Smooth muscle cell (in vitro differentiated cells): Measurements from ENCODE around the gene RIMBP2. TPM values are rescaled to one million over a fixed set of nuclear protein-coding genes. Genes with fewer than 3 reads are reported as not detected.

Experiments
- DNase-seq: peaks from one replicate; lab custom pipeline; 2025; ENCODE audit not compliant: unreplicated experiment; lab: John Stamatoyannopoulos, UW
- H2AFZ ChIP-seq: fragments of 200-600 bp; sonication (generic); 2 replicates; pipeline ENCODE4 v1.6.0; 2016; ENCODE audit warnings: antibody characterized with exemption, low read depth, mild to moderate bottlenecking
- H3F3A ChIP-seq: fragments of 200-600 bp; sonication (generic); 2 replicates; pipeline ENCODE4 v1.6.0; 2017; ENCODE audit warnings: antibody characterized with exemption, low read depth
- H3K27ac ChIP-seq: fragments of 200-600 bp; sonication (generic); 2 replicates; pipeline ENCODE4 v1.5.1; 2016; ENCODE audit warnings: low read depth, mild to moderate bottlenecking
- H3K27me3 ChIP-seq: fragments of 200-600 bp; sonication (generic); 2 replicates; pipeline ENCODE4 v1.6.1; 2016; ENCODE audit warnings: low read depth, mild to moderate bottlenecking
- H3K36me3 ChIP-seq: fragments of 200-600 bp; sonication (generic); 2 replicates; pipeline ENCODE4 v1.5.1; 2016; ENCODE audit warnings: low read depth
- H3K4me1 ChIP-seq: fragments of 200-600 bp; sonication (generic); 2 replicates; pipeline ENCODE4 v1.5.1; 2016; ENCODE audit warnings: low read depth
- H3K4me2 ChIP-seq: fragments of 200-600 bp; sonication (generic); 2 replicates; pipeline ENCODE4 v1.6.0; 2016; ENCODE audit warnings: mild to moderate bottlenecking
- H3K4me3 ChIP-seq: fragments of 200-600 bp; sonication (generic); 2 replicates; pipeline ENCODE4 v1.5.1; 2016; ENCODE audit warnings: mild to moderate bottlenecking
- H3K79me2 ChIP-seq: fragments of 200-600 bp; sonication (generic); 2 replicates; pipeline ENCODE4 v1.6.0; 2016; ENCODE audit warnings: low read depth, mild to moderate bottlenecking
- H3K9ac ChIP-seq: fragments of 200-600 bp; sonication (generic); 2 replicates; pipeline ENCODE4 v1.6.0; 2016; ENCODE audit warnings: low read depth
- H3K9me3 ChIP-seq: fragments of 200-600 bp; sonication (generic); replicated peaks from 2 replicates; pipeline ENCODE4 v1.5.1; 2016; ENCODE audit warnings: low read depth
- H4K20me1 ChIP-seq: fragments of 200-600 bp; sonication (generic); 2 replicates; pipeline ENCODE4 v1.6.0; 2016; ENCODE audit warnings: low read depth
- WGBS: methylation state at CpG from one replicate; pipeline ENCODE4 v1.1.7; 2016; ENCODE audit warnings: low lambda C conversion rate; 5-methylcytosine and 5-hydroxymethylcytosine counted together
- polyA plus RNA-seq: library from polyadenylated mRNA; unstranded; fragments of >200 nt; fragmentation: Nextera tagmentation; extraction: Ambion mirVana; gene quantifications from 2 replicates; pipeline ENCODE4 v1.2.1, GENCODE V29; 2016
- total RNA-seq: library from RNA; depleted of rRNA; stranded (reverse); fragments of >200 nt; gene quantifications from 2 replicates; pipeline ENCODE4 v1.2.3, GENCODE V29; 2014
- TF ChIP-seq, protein P1 (sequence below): fragments of 200-600 bp; sonication (generic); IDR thresholded peaks from 2 replicates; pipeline ENCODE4 v1.5.1; 2017; ENCODE audit warnings: borderline replicate concordance, mild to moderate bottlenecking, antibody characterized with exemption; ENCODE audit not compliant: insufficient read depth, poor library complexity, severe bottlenecking

The RIMBP2 gene
- total and polyA plus RNA-seq, 2 experiments from 2014 or later, result 2.3 TPM; not detected in 1

DNA sequence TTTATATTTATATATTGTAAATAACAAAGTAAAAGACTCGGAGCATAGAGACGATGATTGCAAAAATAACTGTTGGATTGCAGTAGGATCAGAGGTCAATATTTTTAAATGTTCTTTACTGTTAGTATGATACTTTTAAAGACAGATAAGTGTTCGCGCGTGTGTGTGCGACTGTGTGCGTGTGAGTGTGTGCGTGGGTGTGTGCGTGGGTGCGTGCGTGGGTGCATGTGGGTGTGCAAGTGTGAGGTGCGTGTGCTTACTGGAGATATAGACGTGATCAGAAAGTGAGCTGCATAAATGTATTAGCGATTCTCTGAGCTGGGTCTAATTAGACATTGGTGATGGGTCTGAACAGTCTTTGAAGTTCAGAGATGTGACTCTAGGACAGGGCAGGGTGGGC lies 142.9 kb downstream of the RIMBP2 start:
- Histone ChIP-seq H3K4me2 (no peak overlapping the region), H3F3A (no peaks in the 10 kb centered on the region), H2AFZ (no peak overlapping the region), H3K4me1 (no peaks in the 10 kb centered on the region), H3K36me3 (no peaks in the 10 kb centered on the region), H4K20me1 (no peaks in the 10 kb centered on the region), H3K27ac (no peak overlapping the region), H3K79me2 (no peaks in the 10 kb centered on the region), H3K9ac (no peak overlapping the region), H3K9me3 (no peaks in the 10 kb centered on the region), H3K4me3 (no peak overlapping the region), H3K27me3 (no peaks in the 10 kb centered on the region)
- DNase-seq, result no peak
- 93% methylated on average over 14 of the region's 14 CpGs for WGBS
- TF ChIP-seq, protein P1, sequence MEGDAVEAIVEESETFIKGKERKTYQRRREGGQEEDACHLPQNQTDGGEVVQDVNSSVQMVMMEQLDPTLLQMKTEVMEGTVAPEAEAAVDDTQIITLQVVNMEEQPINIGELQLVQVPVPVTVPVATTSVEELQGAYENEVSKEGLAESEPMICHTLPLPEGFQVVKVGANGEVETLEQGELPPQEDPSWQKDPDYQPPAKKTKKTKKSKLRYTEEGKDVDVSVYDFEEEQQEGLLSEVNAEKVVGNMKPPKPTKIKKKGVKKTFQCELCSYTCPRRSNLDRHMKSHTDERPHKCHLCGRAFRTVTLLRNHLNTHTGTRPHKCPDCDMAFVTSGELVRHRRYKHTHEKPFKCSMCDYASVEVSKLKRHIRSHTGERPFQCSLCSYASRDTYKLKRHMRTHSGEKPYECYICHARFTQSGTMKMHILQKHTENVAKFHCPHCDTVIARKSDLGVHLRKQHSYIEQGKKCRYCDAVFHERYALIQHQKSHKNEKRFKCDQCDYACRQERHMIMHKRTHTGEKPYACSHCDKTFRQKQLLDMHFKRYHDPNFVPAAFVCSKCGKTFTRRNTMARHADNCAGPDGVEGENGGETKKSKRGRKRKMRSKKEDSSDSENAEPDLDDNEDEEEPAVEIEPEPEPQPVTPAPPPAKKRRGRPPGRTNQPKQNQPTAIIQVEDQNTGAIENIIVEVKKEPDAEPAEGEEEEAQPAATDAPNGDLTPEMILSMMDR, result no peak

DNA sequence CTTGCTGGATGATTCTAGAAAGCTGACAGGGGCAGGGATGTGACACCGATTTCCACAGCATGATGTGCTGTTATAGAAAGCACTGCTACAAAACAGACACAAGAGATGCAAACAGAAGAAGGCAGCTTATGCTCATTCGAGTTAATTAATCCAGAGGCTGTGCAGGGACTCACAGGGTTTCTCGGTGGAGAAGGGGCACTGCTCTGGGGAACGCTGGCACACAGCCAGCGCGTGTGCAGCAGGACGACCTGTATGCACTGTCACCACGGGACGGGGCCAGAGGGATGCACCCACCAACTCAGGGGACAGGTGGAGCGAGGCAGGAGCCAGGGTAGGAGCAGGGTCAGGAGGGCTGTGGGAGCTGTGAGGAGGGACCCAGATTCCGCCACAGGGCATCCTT lies 143.5 kb downstream of the RIMBP2 start:
- H2AFZ ChIP-seq, result no peak overlapping the region
- no peak for DNase-seq
- no peaks in the 10 kb centered on the region for H3K9me3 ChIP-seq
- H4K20me1 ChIP-seq, result no peaks in the 10 kb centered on the region
- H3K36me3 ChIP-seq, result no peaks in the 10 kb centered on the region
- H3K9ac ChIP-seq, result no peak overlapping the region
- TF ChIP-seq, protein P1, result no peak
- H3K27ac ChIP-seq, result no peak overlapping the region
- no peaks in the 10 kb centered on the region for H3K79me2 ChIP-seq
- H3K4me1 ChIP-seq, result no peaks in the 10 kb centered on the region
- no peak overlapping the region for H3K4me2 ChIP-seq
- H3K4me3 ChIP-seq, result no peak overlapping the region
- no peaks in the 10 kb centered on the region for H3F3A ChIP-seq
- 94% methylated on average over 11 of the region's 11 CpGs for WGBS
- no peaks in the 10 kb centered on the region for H3K27me3 ChIP-seq

DNA sequence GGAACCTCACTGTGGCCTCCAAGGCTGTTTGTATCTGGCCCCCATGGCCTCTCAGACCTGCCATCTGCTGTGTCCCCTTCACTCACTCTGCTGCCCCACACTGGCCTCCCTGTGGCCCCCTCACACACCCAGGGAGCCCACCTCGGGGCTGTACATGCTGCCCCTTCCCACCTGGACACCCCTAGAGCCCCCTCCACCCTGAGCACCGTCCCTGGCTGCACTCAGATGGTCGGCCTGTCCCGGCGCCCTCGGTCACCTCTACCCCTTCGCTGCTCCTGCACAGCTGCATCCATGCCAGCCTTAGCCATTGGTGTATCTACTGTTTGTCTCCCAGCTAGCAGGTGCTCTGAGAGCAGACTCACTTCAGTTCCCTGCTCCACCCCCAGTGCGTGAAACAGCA lies 144.4 kb downstream of the RIMBP2 start:
- H3K4me1 ChIP-seq, result no peaks in the 10 kb centered on the region
- H3F3A ChIP-seq, result no peaks in the 10 kb centered on the region
- TF ChIP-seq, protein P1, result no peak
- WGBS, result 96% methylated on average over 7 of the region's 8 CpGs
- H2AFZ ChIP-seq, result no peak overlapping the region
- H3K9ac ChIP-seq, result no peak overlapping the region
- H3K27me3 ChIP-seq, result no peaks in the 10 kb centered on the region
- no peak overlapping the region for H3K4me2 ChIP-seq
- H3K36me3 ChIP-seq, result no peaks in the 10 kb centered on the region
- no peak for DNase-seq
- no peak overlapping the region for H3K4me3 ChIP-seq
- H4K20me1 ChIP-seq, result no peaks in the 10 kb centered on the region
- no peaks in the 10 kb centered on the region for H3K9me3 ChIP-seq
- H3K79me2 ChIP-seq, result no peaks in the 10 kb centered on the region
- H3K27ac ChIP-seq, result no peak overlapping the region

DNA sequence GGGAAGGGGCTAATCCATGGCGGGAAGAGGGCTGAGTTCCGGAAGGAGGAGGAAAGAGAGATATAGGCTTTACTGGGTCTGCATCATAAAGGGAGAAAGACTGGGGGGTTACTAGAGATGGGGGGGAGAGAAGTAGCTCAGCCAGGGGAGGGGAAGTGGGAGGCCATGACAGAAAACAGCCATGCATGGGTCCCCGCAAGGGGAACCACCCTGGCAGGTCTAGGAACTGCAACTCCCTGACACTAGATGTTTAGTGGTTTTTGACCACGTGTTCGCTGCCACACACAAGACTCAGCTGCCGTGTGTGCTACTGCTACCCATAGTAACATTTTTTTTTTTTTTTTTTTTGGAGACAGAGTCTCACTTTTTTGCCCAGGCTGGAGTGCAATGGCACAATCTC lies 145.0 kb downstream of the RIMBP2 start:
- H3K9me3 ChIP-seq, result no peaks in the 10 kb centered on the region
- H2AFZ ChIP-seq, result no peak overlapping the region
- H3K4me1 ChIP-seq, result no peaks in the 10 kb centered on the region
- no peaks in the 10 kb centered on the region for H3K36me3 ChIP-seq
- H3K27ac ChIP-seq, result no peak overlapping the region
- 90% methylated on average over 6 of the region's 6 CpGs for WGBS
- H3K27me3 ChIP-seq, result no peaks in the 10 kb centered on the region
- no peaks in the 10 kb centered on the region for H4K20me1 ChIP-seq
- H3K9ac ChIP-seq, result no peak overlapping the region
- H3K79me2 ChIP-seq, result no peaks in the 10 kb centered on the region
- no peaks in the 10 kb centered on the region for H3F3A ChIP-seq
- DNase-seq, result no peak
- H3K4me2 ChIP-seq, result no peak overlapping the region
- H3K4me3 ChIP-seq, result no peak overlapping the region
- TF ChIP-seq, protein P1, result no peak
